Stimulated activated CD8-positive, alpha-beta memory T cell treated with anti-CD3 and anti-CD28 coated beads, Interleukin-15, amount 100 ng/mL, for 48 hours (primary cell): ENCODE measurements around the gene SRRM4.

Experiments used
- DNase-seq, 2 donors: peaks; one replicate each; pipeline ENCODE4 v3.0.0-alpha.2; 2020; ENCODE audit warnings: low read depth in 2 of 2

Gene SRRM4

DNA sequence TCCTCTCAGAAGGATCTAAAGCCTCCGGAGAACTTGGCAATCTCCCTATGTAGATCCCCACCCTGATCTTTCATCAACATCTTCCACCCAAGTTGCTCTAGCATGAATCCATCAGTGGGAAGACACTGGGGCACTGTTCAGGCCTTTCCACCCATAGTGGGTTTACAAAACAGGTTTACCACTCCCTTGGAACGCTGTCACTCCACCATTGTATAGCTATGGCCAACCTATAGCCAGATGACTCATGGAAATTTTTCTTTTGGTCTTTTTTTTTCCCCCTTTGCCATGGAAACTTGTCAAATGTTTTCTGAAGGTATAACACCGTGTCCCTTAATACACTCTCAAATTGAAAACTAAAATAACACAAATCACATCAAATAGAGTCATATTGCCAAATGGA lies 186.6 kb downstream of the SRRM4 start:
- DNase-seq = no peak

- no peak for DNase-seq
Observed at GRCh38 chr12:119168721-119169120, 187.4 kb downstream of the SRRM4 start.

- DNase-seq = no peak
Observed at GRCh38 chr12:119169150-119169549, 187.8 kb downstream of the SRRM4 start.

GRCh38 chr12:119171291-119171690 lies 189.9 kb downstream of the SRRM4 start:
- DNase-seq = no peak

DNA sequence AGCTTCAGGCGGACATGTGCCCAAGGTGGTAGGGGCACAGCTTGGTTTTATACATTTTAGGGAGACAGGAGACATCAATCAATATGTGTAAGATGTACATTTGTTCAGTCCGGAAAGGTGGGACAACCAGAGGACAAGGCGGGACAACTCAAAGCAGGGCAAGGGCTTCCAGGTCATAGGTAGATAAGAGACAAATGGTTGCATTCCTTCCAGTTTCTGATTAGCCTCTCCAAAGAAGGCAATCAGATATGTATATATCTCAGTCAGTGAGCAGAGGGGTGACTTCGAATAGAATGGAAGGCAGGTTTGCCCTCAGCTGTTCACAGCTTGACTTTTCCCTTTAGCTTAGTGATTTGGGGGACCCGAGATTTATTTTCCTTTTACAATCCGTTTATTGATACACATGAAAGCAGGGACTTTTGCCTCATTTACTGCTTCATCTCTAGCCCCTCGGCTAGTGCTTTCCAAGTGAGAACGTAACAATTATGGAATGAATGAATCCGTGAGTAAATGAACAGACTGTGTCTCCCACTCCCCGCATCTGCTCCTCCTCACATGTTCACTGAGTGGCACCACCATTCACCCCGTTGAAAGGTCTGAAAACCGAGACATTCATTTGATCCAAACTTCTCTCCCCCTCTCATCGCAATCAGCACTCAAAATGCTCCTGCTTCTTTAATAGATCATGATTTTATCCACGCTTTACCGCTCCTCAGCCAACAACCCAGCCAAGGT lies 190.5 kb downstream of the SRRM4 start:
- DNase-seq = no peak

GRCh38 chr12:119175081-119175480 lies 193.7 kb downstream of the SRRM4 start:
- DNase-seq = no peak

DNA sequence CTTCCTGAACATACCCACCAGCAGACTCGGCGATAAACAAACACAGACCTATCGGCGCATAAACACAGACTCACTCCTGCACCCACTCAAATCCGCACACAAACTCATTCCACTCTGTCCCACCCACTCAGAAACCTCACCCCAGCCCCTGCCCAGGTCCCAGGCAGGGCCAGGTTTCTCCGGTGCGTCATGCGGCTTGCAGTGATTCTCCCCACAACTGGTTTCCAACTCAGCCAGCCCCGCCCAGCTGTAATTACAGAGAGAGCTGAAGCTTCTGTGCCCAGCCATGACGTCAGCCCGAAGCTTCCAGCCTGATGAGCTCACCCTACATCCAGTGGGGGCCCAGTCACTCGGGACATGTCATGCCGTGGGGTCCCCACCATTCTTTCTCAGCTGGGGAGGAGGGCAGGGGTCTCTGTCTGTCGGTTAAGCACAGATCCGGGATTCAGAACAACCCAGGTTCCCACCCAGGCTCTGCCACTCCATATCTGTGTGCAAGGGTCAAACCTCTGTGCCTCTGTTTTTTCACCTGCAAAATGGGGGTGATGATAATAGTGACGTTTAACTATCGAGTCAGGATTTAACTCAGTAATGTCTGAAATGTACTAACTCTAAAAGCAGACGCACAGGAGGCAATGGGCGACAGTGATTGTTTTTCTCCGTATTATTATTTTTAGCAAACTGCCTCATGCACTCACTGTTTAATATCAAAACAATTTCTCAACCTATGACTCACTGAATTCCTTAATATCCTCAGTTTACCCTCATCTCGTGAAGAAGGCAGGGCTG lies 195.1 kb downstream of the SRRM4 start:
- no peak for DNase-seq

GRCh38 chr12:119177056-119177325 lies 195.7 kb downstream of the SRRM4 start:
- no peak for DNase-seq

- no peak for DNase-seq
Observed at GRCh38 chr12:119177724-119178380, 196.5 kb downstream of the SRRM4 start.

- DNase-seq = no peak
Observed at GRCh38 chr12:119178544-119179334, 197.4 kb downstream of the SRRM4 start, which contains the start of gene HSPB8. HSPB8 (plus strand) TSS chr12:119178931; CDS start chr12:119179313, 382 bp downstream.

DNA sequence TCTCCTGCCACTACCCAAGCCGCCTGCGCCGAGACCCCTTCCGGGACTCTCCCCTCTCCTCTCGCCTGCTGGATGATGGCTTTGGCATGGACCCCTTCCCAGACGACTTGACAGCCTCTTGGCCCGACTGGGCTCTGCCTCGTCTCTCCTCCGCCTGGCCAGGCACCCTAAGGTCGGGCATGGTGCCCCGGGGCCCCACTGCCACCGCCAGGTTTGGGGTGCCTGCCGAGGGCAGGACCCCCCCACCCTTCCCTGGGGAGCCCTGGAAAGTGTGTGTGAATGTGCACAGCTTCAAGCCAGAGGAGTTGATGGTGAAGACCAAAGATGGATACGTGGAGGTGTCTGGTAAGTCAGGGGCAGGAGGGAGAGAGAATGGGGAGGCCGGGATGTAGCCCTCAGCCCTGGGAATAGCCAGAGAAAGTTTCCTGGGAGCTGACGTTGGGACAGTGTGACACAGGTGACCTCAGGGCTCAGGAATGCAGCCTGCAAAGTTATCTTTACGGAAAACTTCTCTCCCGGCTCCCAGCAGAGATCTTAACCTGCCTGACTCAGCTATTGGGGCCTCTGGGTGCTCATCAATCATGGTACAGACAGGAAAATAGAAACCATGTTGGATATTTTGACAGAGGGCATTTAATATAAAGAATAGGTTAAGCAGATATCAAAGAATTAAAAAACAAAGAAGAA lies 198.1 kb downstream of the SRRM4 start:
- no peak for DNase-seq

- DNase-seq = no peak
Observed at GRCh38 chr12:119180380-119181040, 199.2 kb downstream of the SRRM4 start.

- no peak for DNase-seq
Observed at GRCh38 chr12:119181202-119181601, 199.9 kb downstream of the SRRM4 start.

DNA sequence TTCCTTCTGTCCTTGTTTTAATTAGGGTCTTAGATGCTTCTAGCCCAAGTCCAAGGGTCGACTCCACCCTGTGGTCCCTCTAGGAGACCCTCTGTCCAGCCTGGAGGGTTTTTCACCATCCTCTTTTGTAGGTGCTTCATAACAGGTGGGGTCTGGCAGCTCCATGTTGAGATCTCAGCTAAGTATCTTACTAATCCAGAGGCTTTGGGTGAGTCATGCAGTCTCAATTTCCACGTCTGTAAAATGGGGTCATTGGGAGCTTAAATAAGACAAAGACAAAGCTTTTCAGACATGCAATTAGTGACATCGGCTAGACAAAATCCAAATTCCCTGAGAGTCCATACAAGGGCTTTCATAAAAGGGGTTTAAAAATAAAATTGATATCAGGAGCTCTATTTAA lies 200.6 kb downstream of the SRRM4 start:
- DNase-seq = no peak

- DNase-seq = no peak
Observed at GRCh38 chr12:119182701-119183493, 201.6 kb downstream of the SRRM4 start.

DNA sequence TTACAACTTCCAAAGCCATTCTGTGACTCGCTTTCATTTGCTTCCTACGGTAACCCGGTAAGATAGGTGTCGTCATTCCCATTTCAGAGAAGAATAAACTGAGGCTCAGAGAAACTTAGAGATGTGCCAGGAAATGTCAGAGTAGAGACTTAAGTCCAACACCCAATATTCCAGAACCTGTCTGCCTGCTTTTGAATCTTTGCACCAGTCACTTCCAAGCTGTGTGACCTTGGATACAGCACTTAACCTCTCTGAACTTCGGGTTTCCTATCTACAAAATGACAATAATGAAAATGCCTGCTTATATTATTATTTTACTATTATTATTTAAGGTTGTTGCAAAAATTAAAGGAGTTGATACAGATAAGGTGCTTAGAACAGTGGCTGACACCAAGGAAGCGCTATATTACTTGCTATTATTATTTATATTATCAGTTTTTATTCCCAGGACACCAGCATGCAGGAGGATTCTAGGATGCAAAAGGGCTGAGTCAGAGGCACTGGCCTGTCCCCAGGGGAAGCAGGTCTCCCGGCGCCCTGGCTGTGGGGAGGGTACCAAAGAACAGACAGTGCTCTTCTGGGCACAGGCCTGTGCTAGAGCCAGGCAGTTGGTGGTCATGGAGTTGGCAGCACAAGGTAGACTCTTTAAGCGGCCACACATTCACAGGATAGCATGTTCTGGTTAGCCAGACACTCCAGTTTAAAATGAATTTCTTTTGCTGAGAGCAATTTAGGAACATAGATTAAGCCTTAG lies 202.8 kb downstream of the SRRM4 start:
- DNase-seq = no peak

- no peak for DNase-seq
Observed at GRCh38 chr12:119195256-119195655, 213.9 kb downstream of the SRRM4 start.

DNA sequence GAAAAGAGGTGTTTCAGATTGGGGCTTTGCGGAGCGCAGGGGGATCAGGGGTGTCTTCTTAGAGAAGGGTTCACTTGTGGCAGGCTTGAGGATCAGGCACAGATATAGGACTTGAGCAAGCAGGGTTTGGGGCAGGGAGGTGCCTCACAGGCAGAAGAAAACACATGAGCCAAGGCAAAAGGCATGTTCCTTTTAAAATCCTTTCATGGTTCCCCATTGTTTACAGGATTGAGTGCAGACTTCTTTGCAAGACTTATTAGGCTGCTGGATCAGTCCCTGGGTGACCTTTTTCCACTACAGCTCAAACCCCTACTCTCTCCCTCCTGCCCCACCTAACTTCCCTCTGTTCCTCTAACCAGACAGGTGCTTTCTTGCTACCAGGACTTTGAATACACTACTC lies 217.1 kb downstream of the SRRM4 start:
- DNase-seq = no peak

- no peak for DNase-seq
Observed at GRCh38 chr12:119200601-119201000, 219.3 kb downstream of the SRRM4 start.
